Stimulated activated CD8-positive, alpha-beta memory T cell treated with anti-CD3 and anti-CD28 coated beads, Interleukin-7, amount 100 ng/mL, for 4 hours (primary cell): Measurements from ENCODE around the gene PAPOLA.

Source experiments
- DNase-seq, 2 donors: peaks; one replicate each; pipeline ENCODE4 v3.0.0-alpha.2; 2020; ENCODE audit warnings: low read depth in 2 of 2

The PAPOLA gene

DNA sequence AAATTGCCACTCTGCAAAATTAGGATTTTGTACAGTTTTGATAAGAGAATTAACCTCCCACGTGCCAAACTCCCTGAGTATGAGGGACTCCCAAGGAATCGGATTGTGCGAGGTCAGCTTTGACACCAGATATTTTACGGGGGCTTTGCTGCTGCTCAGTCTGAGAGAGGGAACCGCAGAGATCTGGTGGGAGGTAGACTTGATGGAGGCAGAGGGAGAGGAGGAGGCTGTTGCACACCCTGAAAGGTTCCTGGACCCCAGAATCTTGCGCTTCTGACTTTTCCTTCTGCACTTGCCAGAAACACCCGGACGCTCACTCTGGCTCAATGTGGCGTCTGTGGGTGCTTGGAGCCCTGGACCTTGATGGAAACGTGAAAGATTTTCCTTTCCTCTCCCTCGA lies 83.9 kb downstream of the PAPOLA start:
- no peak for DNase-seq

DNA sequence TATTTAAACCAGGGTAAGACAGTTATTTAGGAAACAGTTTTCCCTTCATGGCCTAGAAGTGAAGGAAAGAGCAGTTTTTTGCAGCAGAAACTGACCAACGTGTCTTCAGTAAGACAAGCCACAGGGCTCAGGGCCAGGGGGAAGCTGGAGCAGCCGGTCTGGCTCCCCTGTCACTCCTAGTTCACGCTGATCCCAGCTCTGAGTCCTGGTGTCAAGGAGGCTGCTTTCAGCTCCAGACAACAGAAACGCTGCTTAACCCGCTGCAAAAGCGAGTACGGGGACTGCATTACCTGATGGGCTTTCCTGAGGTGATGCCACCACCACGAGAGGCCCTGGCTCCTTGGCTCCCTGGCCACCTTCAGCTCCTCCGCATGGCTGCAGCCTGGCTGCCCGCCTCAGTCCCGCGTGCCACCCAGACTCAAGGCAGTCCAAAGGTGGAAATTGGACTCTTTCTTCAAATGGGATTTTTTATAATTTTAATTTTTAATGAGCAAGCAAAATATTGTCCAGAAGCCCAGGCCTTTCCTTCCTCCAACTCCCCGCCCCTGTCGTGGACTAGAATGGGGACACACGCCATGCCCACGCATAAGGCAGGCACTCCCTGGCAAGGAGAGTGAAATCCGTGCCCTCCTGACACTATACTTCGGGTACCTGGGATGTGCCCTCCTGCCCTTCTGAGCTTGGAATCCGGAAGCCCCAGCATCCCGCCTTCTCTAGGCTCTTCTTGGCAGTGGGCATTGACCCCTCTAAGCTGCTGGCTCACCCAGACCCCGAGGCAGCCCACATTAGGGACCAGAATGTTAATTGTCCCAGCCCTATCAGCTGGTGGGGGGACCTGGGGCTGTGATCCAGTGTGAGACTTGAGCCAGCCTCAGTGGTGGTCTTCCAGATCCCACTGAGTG lies 85.0 kb downstream of the PAPOLA start:
- DNase-seq = no peak

DNA sequence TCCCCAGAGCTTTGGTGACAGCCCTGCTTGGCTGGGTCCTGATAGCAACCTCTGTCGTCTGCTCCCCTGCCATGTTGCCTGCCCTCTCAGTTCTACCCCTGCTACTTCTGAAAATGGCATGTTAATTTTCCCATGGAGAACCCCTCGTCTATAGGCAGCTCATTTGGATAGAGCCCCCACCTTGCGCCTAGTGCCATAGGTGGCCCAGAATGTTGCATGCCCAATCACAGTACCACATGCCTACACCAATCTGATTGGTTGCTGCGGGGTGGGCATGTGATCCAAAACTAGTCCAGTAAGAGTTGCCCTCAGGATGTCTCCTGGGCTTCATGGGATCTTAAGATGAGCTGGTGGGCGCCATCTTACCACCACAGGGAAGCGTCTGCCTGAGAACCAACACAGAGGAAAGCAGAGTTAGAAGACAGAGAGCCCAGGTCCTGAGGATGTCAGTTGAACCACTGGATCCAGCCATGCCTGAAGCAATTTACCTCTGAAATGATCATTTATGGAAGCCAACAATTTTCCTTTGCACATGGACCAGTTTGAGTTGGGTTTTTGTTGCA lies 85.7 kb downstream of the PAPOLA start:
- no peak for DNase-seq

DNA sequence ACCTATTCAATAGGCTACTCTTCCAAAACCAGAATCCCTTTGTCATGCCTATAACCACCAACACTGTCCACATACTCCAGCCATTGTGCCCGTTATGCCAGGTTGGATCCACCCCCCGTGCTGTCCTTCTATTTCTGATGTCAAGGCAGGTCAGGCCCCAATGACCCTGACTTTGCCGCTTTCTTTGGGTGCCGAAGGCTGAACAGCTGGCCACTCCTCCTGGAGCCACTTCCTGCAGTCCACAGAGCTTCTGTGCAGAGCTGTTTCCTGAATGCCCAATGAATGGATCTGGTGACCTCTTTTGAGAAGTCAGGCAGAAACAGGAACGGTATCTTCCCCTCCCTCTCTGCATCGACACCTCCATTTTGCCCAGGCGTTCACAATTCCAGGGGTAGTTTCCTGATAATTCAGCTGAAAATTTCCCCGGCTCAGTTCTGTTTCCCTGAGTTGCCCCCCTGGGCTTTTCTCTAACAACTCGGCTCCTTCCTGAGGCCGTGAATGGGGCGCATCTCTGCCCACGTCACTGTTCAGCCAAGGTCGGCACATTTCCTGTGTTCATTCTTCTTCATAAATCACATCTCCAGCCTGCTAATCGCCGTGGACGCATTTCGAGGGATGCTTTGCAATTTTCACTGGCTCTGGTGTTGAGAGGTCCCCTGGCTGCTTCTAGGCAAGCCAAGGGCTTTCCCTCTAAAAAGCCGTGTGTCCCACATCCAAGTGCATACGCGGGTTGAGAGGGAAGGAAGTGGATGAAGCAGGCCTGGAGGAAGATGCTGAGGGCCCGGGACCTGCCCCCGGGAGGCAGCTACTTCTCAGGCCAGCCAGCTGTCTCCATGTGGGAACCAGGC lies 86.5 kb downstream of the PAPOLA start:
- no peak for DNase-seq

DNA sequence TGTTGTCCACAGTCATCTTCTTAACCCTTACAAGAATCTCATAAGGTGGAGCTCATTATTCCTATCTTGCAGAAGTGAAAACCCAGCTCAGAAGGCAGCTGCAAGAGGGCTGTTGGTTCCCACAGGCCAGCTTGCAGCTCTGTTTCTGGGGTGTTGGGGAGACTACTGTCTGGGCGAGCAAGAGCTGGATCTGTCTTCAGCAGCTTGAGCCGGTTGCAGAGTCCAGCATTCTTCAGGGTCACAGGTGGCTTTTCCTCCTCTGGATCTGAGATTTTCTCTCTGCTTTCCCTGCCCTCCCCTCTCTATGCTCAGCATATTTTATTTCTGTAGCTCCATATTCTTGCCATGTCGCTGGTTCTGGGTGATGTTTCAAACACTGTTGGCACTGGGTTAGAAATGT lies 87.4 kb downstream of the PAPOLA start:
- no peak for DNase-seq

DNA sequence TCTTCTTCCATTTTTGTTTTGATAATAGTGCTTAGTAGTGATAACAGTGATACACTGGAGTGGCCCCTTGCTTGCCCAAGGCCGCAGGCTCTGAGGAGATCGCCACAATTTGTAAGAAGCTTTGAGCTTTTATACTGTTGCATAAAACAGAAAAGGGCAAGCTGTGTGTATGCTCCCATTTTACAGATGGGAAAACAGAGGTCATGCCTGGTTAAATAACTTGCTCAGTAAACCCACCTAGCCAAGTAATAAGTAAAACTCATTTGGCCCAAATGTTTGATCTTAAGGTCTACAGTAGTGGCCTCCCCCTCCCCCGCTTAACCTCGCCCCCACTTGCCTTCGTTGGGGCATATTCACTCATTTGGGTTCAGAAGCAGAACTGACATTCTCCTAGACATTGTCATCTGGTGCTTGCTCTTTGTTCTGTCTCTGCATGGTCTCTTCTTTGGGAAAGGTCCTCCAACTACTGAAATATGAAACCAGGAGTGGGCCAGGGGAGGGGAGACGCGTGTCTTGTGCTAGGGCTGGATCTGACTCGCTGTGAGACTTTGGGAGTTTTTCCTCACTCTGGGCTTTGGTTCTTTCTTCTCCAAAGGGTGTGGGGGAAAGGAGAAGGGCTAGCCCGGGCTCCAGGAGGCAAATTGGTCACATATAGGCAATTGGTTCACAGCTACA lies 88.1 kb downstream of the PAPOLA start:
- no peak for DNase-seq

DNA sequence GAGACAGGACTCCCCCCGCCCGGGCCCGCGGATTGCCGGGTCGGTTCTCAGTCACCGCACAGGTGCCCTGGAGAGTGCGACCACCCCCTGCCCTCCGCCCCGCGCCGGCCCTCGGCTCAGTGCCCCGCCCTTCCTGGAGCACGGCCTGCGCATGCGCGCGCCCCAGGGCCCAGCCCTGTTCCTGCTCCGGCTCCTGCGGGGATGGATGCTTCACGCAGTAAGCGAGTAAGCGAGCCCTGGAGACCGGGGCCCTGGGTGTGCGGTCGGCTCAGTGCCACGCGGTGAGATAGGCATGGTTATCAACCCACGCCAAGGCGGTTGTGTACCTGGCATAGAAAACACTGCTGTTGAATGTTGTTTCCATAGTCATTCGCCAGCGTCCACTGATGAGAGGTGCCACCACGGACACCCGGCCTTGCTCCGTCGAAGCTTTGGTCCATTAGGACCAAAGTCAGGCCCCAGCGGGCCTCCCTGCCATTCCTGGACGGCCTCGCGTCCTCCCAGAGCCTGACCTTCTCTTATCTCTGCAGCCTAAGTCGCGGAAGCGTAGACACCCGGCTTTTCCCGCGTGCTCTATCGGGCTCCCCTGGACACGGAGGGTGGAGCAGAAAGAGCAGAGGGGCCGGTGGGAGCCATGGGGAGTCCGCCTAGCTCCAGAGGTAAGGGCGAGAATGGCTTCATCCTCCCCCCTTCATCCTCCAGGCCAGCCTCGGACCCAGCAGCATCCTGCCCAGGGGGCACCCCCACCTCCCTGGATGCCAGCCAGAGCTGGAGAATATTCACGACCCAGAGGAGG lies 90.6 kb downstream of the PAPOLA start:
- peak; percentile 2 to 59 for DNase-seq

DNA sequence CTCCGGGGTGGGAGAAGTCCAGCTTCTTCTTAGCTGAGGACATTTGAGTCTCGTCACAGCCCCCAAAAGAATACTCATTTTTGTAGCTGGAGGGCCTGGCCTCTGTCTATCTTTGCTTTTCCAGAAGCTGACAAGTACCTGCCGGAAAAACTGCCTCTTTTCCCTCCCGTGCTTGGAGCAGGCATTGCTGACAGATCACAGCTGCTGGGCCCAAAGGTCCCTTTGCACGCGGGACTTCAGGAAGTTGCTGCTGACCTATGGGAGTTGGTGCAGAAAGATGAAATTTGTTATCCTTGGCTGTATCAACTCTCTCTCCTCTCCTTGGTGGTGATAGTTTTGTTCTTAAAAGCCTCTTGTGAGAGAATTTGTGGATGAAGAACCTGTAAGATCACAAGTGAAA lies 92.8 kb downstream of the PAPOLA start:
- DNase-seq = no peak

DNA sequence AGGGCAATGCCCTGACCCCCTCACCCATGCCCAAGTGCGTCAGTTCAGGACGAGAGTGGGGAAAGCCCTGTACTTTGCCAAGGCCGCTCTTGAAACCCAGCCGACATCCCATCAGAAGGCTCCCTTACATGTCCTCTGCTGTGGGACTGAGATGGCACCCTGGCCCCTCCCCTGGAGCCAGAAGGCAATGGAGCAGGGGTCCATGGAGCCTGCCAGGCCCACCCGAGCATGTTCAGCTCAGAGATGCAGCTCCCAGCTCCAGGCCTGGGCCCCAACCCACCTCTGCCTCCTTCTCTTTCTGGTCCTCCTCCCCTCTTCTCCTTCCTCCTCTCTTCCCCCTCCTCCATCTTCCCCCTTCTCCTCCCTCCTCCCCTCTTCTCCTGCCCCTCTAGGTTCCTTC lies 95.5 kb downstream of the PAPOLA start:
- no peak for DNase-seq

DNA sequence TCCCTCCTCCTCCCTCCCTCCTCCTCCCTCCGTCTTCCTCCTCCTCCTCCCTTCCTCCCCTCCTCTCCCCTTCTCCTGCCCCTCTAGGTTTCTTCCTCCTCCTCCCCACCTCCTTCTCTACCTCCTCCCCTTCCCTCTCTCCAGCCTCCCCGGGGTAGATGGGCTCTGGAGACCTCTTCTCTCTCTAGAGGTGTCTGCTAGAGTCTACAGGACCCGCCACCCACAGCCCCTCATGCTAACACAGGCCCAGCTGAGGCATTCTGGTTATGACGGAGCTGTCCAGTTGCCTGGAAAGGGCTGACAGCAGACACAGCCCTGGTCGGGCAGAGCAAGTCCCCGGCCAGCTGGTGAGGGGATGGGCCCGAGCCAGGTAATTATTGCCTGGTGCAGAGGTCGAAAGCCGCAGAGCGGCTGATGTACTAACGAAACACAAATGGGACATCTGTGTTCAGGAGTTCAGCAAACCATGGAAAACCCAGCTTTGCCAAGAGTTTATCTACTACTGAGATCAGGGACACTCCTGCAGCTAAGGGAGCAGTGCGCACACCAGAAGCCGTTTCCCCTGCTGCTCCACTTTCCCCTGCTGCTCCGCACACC lies 96.2 kb downstream of the PAPOLA start:
- DNase-seq = no peak

DNA sequence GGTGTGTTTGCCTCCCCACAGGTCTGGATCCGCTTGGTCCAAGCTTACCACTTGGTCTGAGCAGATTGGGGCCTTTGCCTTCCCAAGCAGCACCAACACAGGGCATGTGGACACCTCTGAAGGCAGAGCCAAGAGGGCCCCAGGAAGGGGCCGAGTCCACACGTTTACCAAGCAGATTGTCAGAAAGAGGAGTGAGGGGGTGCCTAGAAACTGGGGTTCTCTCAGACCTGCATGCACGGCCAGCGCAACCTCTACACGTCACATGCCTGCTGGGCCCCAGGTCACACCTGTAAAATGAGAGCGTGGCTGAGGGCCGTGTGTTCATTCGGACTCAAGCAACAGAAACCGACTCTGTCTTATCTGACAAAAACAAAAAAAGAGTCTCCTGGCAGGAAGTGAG lies 96.9 kb downstream of the PAPOLA start:
- DNase-seq = no peak

DNA sequence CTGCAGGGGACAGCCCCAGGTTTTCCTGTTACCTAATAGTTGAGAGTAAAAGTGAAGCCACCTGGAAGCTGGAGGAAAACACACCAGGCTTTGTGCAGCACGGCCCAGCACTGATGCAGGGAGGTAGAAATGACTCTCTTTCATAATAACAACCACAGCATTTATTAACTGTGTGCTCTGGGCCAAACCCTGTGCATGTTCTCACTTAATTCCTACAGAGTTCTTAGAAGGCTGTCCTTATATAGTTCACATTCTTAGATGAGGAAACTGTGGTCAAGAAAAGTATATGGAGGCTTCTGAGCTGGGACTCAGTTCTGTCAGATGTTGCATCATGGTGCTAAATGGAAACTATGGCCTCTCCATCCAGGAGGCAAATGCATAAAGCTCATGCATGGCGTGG lies 100.0 kb downstream of the PAPOLA start:
- no peak for DNase-seq

DNA sequence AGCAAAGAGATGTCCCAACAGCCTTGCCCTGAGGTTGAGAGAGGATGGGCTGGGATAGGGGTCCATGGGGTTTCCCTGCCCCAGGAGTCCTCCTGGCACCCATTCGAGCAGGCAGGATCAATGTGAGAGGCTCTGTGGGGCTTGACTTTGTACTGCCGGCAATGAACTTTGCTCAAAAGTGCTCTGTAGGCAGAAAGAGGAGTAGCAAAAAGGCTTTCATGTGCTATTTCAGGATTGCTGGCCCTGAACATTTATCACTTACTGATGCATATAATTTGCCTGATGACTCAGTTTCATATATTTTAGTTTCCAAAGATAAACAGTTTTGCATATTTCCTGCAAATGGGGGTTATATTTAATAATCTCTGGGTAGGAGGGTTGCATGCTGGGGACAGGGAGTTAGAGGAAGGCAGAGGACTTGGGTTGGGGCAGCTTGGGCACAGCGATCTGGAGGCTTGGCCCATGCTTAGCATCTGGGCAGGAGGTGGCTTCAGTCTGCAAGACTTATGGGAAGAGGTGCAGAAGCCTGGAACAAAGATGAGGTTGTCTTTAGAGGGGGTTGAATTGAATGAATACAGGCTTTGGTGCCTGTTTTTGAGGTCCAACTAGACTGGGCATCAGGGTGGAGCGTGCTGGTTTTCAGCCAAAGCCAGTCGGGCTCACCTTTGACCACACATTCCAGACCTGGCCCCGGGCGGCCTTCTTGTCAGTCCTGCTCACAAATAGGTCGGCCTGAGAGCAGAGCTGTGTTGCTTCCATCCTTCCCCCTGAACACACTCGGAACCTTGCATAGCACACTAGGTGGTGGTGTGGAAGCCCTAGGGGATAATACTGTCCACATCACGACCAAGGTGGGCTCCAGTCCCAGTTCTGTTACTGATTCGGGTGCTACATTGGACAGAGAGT lies 101.4 kb downstream of the PAPOLA start:
- DNase-seq = no peak

DNA sequence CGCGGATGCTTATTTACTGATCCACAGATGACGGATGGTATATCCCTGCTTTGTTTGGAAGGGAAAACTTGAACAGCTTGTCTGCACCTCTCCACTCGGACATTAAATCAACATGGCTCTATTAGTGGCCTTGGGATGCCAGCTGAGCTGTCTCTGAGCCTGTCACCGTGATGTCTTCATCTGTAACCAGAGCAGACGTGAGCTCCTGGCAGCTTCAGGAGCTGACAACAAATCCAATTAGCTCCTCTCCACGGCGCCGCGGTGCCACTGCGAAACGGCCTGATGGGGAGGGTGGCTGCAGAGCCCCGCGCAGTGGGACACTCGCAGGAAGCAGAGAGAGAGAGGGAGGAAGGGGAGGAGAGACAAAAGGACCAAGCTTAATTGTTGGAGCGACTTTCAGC lies 112.3 kb downstream of the PAPOLA start:
- DNase-seq = no peak

DNA sequence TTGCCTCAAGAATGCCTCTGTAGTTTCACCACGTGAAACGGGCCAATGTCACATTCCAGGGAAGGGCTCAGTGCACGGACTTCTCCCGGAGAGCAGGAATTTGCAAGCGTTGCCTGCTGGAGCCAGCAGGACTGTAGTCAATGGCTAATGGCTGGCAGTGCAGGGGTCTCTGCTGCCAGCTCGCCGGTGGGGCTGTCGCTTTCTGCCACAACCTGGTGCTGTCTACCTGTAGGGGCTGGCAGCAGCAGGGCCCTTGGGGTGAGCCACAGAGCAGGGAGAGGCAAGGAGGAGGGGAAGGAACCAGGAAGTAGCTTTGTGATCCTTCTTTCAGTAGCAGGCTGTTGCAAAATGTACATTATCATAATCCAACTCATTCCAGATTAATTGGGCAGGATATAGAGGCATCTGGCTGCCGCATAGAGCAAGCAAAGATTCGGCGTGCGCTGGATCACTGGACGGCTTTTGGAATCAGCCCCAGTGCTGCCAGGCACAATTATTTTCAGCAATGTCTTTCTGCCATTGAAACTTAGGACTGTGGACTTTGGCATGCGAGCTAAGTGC lies 114.1 kb downstream of the PAPOLA start:
- no peak for DNase-seq
